Measurements from ENCODE around the gene ABHD12. TPM values are rescaled to one million over a fixed set of nuclear protein-coding genes. Genes with fewer than 3 reads are reported as not detected.
"Not testable (repeated sequence)": the region's sequence is repeated elsewhere in the genome, so short reads cannot be mapped to it uniquely, and the experiment has no call there.

The ABHD12 gene
- total RNA-seq, 1 experiment from 2014 or later, result 117 TPM

DNA sequence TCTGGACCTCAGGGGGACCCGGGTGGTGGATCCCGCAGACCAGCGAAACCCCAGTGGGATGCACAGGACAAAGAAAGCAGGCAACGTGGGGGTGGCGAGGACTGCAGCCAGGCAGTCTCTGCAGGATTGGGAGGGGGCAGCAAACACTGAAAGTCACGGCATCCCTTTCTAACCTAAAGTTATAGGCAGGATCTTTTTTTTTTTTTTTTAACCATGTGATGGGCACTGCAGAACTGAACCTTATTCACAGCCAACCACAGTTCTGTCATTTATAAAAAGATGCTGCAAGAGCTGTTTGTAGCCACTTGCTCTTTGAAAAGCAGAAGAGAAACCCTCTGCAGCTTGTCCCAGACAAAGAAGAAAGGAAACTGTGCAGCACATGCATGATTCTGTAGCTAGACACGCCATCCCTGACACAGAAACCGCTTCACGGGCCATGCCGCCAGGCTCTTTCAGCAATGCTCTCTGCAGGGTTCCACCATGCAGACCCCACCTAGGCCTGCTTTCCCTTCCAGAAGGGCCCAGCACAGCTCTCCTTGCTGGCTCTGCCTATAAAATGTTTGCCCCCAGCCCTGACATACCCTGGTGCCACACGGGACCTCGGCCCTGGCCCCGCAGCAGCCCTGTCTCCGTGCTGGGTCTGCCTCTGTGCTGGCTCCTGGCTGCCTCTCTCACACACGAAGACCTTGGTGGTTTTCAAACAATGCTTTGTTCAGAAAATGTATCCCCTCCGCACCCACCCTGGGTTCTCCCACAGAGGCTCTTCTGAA lies 72.0 kb downstream of the ABHD12 start:
- no peaks in the 10 kb centered on the region for H3K27me3 ChIP-seq (replicated peaks)
- DNase-seq (ENCODE audit: low read depth in 1 of 2, low spot score in 2 of 2), result no peak
- no peak overlapping the region for H3K27ac ChIP-seq
- H3K4me1 ChIP-seq (replicated peaks), result peaks cover 19% of the 10 kb centered on the region
- H3K36me3 ChIP-seq, result peaks cover 57% of the 10 kb centered on the region
- H3K4me3 ChIP-seq, result no peak overlapping the region
- no peaks in the 10 kb centered on the region for H3K9me3 ChIP-seq (replicated peaks)

DNA sequence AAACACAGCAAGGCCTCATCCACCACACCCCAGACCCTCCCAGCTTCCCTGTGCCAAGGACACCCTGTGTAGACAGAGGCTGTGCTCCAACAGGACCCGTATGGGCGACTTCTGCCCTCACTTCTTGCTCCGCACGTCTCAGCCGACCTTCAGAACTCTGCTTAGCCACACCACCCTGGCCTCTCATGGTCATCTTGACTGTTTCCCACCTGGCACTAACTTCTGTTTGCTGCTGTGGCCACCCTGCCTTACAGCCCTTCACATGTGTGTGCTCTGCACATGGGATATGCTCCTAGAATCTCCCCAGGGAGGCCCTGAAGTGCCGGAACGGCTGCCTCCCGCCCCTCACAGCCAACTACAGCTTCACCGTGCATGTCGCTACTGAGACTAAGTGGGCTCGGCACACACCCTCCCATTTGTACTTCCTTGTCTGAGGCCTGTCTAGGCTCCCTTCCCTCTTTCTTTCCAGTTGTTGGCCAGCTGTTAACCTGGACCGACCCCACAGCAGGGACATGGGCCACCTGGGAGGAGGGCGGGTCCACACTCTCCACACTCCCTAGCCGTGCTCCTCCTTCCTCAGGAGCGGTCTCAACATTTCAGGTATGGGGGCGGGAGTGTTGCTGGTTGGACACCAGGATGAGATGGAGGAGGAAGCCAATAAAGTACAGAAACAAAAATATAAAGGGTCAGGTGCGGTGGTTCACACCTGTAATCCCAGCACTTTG lies 73.1 kb downstream of the ABHD12 start:
- DNase-seq (ENCODE audit: low read depth in 1 of 2, low spot score in 2 of 2), result no peak
- Histone ChIP-seq H3K27me3 (replicated peaks) (no peaks in the 10 kb centered on the region), H3K9me3 (replicated peaks) (no peaks in the 10 kb centered on the region), H3K4me1 (replicated peaks) (peaks cover 20% of the 10 kb centered on the region), H3K36me3 (peaks cover 46% of the 10 kb centered on the region), H3K4me3 (no peak overlapping the region), H3K27ac (no peak overlapping the region)

DNA sequence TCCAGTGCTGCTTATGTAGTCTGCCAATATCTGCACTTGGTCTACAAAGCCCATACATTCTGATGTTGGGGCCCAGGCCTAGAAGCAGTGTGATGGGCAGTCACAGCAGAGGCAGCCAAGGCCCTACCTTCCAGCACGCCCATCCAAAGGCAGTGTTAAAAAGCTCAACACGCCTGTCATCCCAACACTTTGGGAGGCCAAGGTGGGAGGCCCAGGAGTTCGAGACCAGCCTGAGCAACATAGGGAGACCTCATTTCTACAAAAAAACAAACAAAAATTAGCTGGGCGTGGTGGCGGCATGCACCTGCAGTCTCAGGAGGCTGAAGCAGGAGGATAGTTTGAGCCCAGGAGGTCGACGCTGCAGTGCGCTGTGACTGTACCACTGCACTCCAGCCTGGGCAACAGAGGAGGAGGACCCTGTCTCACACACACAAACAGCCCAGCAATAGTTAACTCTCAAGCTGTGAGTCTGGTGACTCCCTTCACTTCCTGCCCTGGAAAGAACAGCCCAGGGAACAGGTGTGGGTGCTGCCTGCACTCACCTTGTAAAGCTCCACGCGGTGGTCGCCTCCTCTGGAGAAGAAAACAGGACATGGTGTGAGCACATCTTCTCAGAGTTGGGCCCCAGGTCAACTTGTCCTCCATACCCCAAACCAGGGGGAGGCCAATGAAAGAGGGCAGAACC lies 74.0 kb downstream of the ABHD12 start:
- no peaks in the 10 kb centered on the region for H3K9me3 ChIP-seq (replicated peaks)
- no peak overlapping the region for H3K27ac ChIP-seq
- H3K4me3 ChIP-seq, result no peak overlapping the region
- H3K4me1 ChIP-seq (replicated peaks), result peaks cover 26% of the 10 kb centered on the region
- no peaks in the 10 kb centered on the region for H3K27me3 ChIP-seq (replicated peaks)
- peaks cover 40% of the 10 kb centered on the region for H3K36me3 ChIP-seq
- DNase-seq (ENCODE audit: low read depth in 1 of 2, low spot score in 2 of 2), result no peak

DNA sequence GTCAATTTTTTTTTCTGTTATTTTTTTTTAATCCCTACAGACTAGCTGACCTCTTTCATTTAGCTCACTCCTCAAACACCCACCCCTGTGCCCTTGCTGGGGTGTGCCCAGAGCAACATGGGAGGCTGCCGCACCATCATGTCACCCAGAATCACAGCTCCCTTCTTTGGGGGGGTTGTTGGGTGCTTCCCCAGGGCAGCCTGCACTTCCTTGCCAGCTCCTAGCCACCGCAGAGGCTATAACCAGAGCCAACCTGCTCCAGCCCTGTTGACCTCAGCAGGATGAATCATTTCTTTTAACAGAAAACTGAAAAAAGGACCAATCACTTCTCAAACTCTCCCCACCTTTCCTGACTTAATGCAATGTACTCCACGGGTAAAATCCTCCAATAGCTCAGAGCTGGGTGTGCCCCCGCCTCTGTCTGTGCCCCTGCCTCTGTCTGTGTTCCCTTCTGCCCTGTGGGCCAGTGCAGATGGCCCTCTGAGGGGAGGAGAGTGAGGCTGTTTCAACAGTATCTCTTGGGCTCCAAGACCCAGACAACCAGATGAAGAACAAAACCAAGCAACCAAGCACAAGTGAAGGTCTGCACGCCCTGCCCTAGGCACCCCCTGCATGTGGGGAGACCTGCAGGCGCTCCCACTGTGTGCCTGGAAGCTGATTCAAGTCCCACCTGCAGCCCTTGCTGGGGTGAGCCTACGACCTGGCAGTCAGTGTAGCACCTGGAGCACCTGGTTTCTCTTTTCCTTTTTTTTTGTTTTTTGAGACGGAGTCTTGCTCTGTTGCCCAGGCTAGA lies 75.0 kb downstream of the ABHD12 start:
- no peak for DNase-seq (ENCODE audit: low read depth in 1 of 2, low spot score in 2 of 2)
- Histone ChIP-seq H3K4me1 (replicated peaks) (peaks cover 36% of the 10 kb centered on the region), H3K36me3 (peaks cover 32% of the 10 kb centered on the region), H3K27me3 (replicated peaks) (no peaks in the 10 kb centered on the region), H3K4me3 (no peak overlapping the region), H3K27ac (no peak overlapping the region), H3K9me3 (replicated peaks) (no peaks in the 10 kb centered on the region)

DNA sequence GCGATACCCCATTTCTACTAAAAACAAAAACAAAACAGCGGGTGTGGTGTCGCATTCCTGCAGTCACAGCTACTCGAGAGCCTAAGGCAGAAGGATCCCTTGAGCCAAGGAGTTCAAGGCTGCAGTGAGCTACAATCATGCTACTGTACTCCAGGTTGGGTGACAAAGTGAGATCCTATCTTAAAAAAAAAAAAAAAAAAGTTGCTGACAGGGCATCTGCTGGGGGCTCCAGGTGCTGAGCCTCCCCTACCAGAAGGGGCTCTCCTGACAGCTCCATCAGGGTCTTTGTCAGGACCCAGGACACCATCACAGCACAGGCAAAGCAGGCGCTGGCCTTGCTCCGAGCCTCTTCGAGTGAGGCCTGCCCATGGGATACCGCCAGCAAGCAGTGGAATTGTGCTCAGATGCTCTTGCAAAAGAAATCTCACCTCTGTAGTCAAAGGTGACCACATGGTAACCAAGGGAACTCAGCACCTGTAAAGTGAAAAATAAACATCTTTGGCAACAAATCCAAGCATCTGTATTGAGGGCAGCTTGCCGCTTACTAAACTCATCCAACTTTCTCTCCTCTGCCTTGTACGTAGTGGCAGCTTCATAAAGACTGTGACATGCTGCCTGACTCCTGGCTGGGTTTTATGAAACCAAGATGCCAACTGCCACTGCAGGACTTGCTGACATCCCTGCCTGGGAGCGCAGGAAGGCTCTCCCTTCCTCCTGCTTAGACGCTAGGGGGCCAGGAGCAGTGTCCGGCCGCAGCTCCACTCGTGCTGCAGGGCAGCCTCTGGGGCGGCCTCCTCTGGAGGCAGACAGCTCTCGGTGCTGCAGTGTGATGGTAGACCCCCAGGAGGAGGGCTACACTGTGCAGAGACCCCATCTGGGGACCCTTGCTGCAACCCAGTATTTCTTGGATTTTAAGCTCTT lies 75.9 kb downstream of the ABHD12 start:
- Histone ChIP-seq H3K9me3 (replicated peaks) (no peaks in the 10 kb centered on the region), H3K27ac (no peak overlapping the region), H3K36me3 (peaks cover 24% of the 10 kb centered on the region), H3K4me1 (replicated peaks) (peaks cover 45% of the 10 kb centered on the region), H3K4me3 (no peak overlapping the region), H3K27me3 (replicated peaks) (no peaks in the 10 kb centered on the region)
- no peak for DNase-seq (ENCODE audit: low read depth in 1 of 2, low spot score in 2 of 2)

DNA sequence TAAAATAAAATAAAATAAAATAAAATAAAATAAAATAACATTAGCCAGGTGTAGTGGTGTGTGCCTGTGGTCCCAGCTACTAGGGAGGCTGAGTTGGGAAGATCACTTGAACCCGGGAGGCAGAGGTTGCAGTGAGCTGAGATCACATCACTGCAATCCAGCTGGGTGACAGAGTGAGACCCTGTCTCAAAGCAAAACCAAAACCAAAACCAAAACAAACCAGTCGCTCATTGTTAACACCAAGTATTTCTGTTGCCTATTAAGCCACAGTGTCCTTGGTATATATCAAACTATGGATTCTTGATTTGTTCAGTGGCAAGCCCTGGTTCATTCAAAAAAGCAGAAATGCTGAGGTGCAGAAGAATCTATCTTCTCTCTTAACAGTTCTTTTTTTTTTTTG lies 77.0 kb downstream of the ABHD12 start:
- no peaks in the 10 kb centered on the region for H3K27me3 ChIP-seq (replicated peaks)
- peaks cover 25% of the 10 kb centered on the region for H3K36me3 ChIP-seq
- DNase-seq (ENCODE audit: low read depth in 1 of 2, low spot score in 2 of 2), result no peak
- H3K9me3 ChIP-seq (replicated peaks), result no peaks in the 10 kb centered on the region
- peak overlapping the region; percentile 46; the same call in 1 of the 2 replicates for H3K27ac ChIP-seq
- H3K4me1 ChIP-seq (replicated peaks), result peaks cover 56% of the 10 kb centered on the region
- no peak overlapping the region for H3K4me3 ChIP-seq

DNA sequence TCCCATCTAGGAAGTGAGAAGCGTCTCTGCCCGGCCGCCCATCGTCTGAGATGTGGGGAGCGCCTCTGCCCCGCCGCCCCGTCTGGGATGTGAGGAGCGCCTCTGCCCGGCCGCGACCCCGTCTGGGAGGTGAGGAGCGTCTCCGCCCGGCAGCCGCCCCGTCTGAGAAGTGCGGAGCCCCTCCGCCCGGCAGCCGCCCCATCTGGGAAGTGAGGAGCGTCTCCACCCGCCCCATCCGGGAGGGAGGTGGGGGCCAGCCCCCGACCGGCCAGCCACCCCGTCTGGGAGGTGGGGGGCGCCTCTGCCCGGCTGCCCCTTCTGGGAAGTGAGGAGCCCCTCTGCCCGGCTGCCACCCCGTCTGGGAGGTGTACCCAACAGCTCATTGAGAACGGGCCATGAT lies 77.9 kb downstream of the ABHD12 start:
- peaks cover 64% of the 10 kb centered on the region for H3K4me1 ChIP-seq (replicated peaks)
- H3K4me3 ChIP-seq; H3K27me3 ChIP-seq (replicated peaks); DNase-seq (ENCODE audit: low read depth in 1 of 2, low spot score in 2 of 2); H3K9me3 ChIP-seq (replicated peaks); H3K27ac ChIP-seq: not testable (repeated sequence)
- peaks cover 29% of the 10 kb centered on the region for H3K36me3 ChIP-seq

DNA sequence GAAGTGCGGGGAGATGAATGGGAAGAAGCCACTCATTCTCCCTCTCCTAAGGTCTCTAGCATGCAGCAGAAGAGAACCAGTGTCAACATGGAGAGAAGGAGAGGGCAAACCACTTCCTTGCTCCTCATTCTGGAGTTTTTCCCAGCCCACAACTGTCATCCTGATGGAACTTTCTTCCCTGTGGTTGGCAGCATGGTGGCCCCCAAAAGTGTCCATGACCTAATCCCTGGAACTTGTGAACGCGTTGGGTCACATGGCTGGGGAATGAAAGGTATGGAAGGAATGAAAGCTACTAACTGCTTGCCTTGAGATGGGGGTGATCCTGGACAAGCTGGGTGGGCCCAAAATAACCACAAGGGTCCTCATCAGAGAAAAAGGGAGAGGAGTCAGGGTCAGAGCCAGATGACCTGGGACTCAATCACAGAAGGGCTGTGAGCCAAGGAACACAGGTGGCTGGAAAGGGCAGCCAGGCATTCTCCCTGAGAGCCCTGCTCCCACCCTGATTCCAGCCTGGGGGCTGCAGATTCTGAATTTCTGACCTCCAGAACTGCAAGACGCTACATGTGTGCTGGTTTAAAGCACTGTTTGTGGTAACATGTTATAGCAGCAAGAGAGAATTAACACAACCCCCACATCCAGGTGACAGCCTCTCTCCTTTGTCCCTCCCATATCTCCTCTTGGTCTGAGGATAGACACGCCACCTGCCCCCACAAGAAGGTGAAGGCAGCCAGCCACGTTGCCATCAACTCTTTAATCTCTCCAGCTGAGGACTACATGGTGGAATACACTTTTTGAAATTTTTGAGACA lies 79.5 kb downstream of the ABHD12 start:
- peak; percentile 90 to 97 for DNase-seq (ENCODE audit: low read depth in 1 of 2, low spot score in 2 of 2)
- Histone ChIP-seq H3K4me1 (replicated peaks) (peaks cover 64% of the 10 kb centered on the region), H3K27me3 (replicated peaks) (no peaks in the 10 kb centered on the region), H3K4me3 (peak overlapping the region; percentile 22), H3K36me3 (peaks cover 28% of the 10 kb centered on the region), H3K9me3 (replicated peaks) (no peaks in the 10 kb centered on the region), H3K27ac (peak overlapping the region; percentile 98)

DNA sequence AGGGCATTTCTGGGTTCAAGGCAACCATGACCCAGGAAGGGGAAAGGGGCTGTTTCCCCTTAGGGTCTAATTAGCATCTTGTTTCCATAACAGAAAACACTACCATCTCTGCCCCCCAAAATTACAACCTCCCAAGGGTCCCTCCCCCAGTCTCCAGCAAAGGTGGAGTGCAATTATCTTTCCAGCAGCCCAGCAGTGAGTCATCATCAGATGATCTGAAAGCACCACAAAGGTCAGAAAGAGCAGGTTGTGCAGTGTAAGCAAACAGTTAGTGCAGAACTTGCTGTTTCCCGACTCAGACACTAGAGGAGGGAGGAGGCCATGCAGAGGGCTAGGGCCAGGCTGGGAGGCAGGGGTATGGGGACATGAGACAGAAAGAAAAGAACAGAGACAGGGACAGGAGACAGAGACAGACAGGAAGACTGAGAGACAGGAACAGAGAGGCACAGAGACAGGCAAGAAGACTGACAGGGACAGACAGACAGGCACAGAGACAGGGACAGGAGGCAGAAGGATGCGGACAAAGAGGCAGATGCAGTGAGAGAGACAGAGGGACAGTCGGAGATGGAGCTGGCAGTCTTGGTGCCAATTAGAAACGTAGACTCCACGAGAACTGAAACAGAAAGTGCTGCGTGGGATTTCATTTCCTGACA lies 80.2 kb downstream of the ABHD12 start:
- H3K4me3 ChIP-seq, result peak overlapping the region; percentile 22
- no peaks in the 10 kb centered on the region for H3K27me3 ChIP-seq (replicated peaks)
- peaks cover 61% of the 10 kb centered on the region for H3K4me1 ChIP-seq (replicated peaks)
- peaks cover 33% of the 10 kb centered on the region for H3K36me3 ChIP-seq
- H3K27ac ChIP-seq, result peak overlapping the region; percentile 98
- H3K9me3 ChIP-seq (replicated peaks), result no peaks in the 10 kb centered on the region
- peak; percentile 91 to 96 for DNase-seq (ENCODE audit: low read depth in 1 of 2, low spot score in 2 of 2)

DNA sequence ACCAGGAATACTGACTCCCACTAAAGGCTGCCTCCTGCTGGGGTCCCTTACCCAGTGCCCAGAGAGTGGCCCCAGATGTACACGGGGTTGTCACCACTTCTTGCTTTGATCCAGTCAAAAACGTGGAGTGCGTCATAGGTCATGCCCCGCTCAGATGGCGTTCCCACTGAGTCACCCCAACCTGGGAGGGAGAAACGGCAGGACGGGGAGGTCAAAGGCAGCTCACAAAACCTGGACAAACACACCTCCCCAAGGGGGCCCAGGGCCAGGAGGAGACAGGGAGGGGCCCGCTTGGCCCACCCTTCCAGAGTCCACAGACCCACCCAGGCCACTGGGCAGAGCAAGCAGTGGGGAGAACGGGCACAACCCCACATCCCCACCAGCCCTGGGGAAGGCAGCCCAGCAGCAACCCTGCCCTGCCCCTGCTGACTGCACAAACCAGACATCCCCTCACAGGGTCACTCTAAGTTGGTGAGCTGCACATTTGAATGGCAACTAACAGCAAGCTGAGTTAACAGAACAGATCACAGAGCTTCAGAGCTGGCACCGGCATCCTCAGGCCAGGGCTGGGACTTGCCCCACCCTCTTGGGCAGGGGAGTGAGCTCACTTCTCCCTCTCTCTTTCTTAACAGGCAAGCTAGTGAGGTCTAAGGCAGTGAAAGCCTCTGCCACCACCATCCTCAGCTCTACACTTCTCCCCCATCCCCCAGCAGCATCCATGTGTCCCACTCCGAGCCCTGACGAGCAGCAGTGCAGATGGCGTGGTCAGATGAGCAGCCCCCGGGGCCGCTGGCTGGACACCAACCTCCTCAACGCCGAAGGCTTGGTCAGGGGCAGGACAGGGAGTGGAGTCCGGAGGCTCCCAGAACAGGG lies 81.0 kb downstream of the ABHD12 start:
- H3K4me3 ChIP-seq, result peak overlapping the region; percentile 3
- no peaks in the 10 kb centered on the region for H3K9me3 ChIP-seq (replicated peaks)
- DNase-seq (ENCODE audit: low read depth in 1 of 2, low spot score in 2 of 2), result peak; percentile 92 to 95
- peaks cover 56% of the 10 kb centered on the region for H3K4me1 ChIP-seq (replicated peaks)
- no peaks in the 10 kb centered on the region for H3K27me3 ChIP-seq (replicated peaks)
- H3K27ac ChIP-seq, result peak overlapping the region; percentile 98
- peaks cover 32% of the 10 kb centered on the region for H3K36me3 ChIP-seq

Data from SJSA1 (cell line).